NCI-H2171 treated with DMSO at 0.1 percent for 48 hours (cell line): ENCODE measurements around the gene LYST.

Experiments
- DNase-seq: peaks from one replicate; lab custom pipeline; 2025; lab: John Stamatoyannopoulos, UW

The LYST gene

GRCh38 chr1:235888119-235888643 lies 21.5 kb upstream of the LYST start:
- DNase-seq: no peak

GRCh38 chr1:235887676-235888075 lies 21.0 kb upstream of the LYST start:
- DNase-seq: no peak

GRCh38 chr1:235885655-235886262 lies 19.1 kb upstream of the LYST start:
- DNase-seq: no peak

GRCh38 chr1:235883261-235883927 lies 16.7 kb upstream of the LYST start:
- peak; percentile 86 for DNase-seq

GRCh38 chr1:235882816-235883215 lies 16.1 kb upstream of the LYST start:
- no peak for DNase-seq

- DNase-seq: no peak
These were observed 15.4 kb upstream of the LYST start for GRCh38 chr1:235881930-235882700.

GRCh38 chr1:235878082-235878811 lies 11.5 kb upstream of the LYST start:
- DNase-seq: peak; percentile 66

- DNase-seq: no peak
These were observed 9.7 kb upstream of the LYST start for GRCh38 chr1:235876402-235876841.

- DNase-seq: no peak
These were observed 8.4 kb upstream of the LYST start for GRCh38 chr1:235875036-235875597.

- DNase-seq: no peak
These were observed 7.6 kb upstream of the LYST start for GRCh38 chr1:235874261-235874660.

GRCh38 chr1:235873571-235873970 lies 6.9 kb upstream of the LYST start:
- DNase-seq: no peak

- DNase-seq: no peak
These were observed 6.3 kb upstream of the LYST start for GRCh38 chr1:235873045-235873444.

GRCh38 chr1:235872270-235872669 lies 5.6 kb upstream of the LYST start:
- DNase-seq: no peak

- no peak for DNase-seq
These were observed 1.3 kb upstream of the LYST start for GRCh38 chr1:235867903-235868469.

- DNase-seq: peak; percentile 94
These were observed 473 bp upstream of the LYST start for GRCh38 chr1:235866913-235867845.

- peak; percentile 59 for DNase-seq
These were observed 1.0 kb downstream of the LYST start for GRCh38 chr1:235865565-235866204.

GRCh38 chr1:235864931-235865525 lies 1.7 kb downstream of the LYST start:
- DNase-seq: no peak

GRCh38 chr1:235864469-235864868 lies 2.2 kb downstream of the LYST start:
- no peak for DNase-seq

- DNase-seq: no peak
These were observed 3.0 kb downstream of the LYST start for GRCh38 chr1:235863699-235864093.
